K562 (cell line): ENCODE measurements around the gene FYTTD1. TPM values are rescaled to one million over a fixed set of nuclear protein-coding genes. Genes with fewer than 3 reads are reported as not detected.

ENCODE experiments used
- BMI1 ChIP-seq: fragments of 150-350 bp; IDR thresholded peaks from 2 replicates; pipeline ENCODE4 v1.6.1; 2014; ENCODE audit warnings: low read length
- CBFA2T2 ChIP-seq: fragments of 450-650 bp; conservative IDR thresholded peaks from 2 replicates; pipeline ENCODE4 v1.6.1; 2017; ENCODE audit warnings: mild to moderate bottlenecking
- CREBBP ChIP-seq: IDR thresholded peaks from one replicate; pipeline ENCODE4 v1.6.1; 2012; ENCODE audit warnings: low read depth, mild to moderate bottlenecking, control low read depth, inconsistent platforms, low read length
- ELF1 ChIP-seq: fragments of 200-800 bp; sonication (Bioruptor generic); IDR thresholded peaks from 2 replicates; pipeline ENCODE4 v1.6.1; 2016; ENCODE audit warnings: missing genetic modification characterization, missing compliant biosample characterization
- ETV1 ChIP-seq: fragments of 450-650 bp; conservative IDR thresholded peaks from 2 replicates; pipeline ENCODE4 v1.6.1; 2016; ENCODE audit warnings: missing genetic modification characterization, control low read depth, low read depth, missing compliant biosample characterization
- FOXJ2 ChIP-seq: fragments of 200-800 bp; sonication (Bioruptor generic); IDR thresholded peaks from 2 replicates; pipeline ENCODE4 v1.6.1; 2016; ENCODE audit warnings: missing genetic modification characterization, missing compliant biosample characterization
- HOMEZ ChIP-seq: fragments of 250-450 bp; sonication (Bioruptor Pico); IDR thresholded peaks from 2 replicates; pipeline ENCODE4 v1.4.0; 2020; ENCODE audit warnings: mild to moderate bottlenecking, moderate library complexity
- NFE2L1 ChIP-seq: fragments of 450-650 bp; IDR thresholded peaks from 2 replicates; pipeline ENCODE4 v1.6.1; 2016; ENCODE audit warnings: missing genetic modification characterization, low read depth, mild to moderate bottlenecking, missing compliant biosample characterization, moderate library complexity, borderline replicate concordance
- PKNOX1 ChIP-seq: fragments of 450-650 bp; IDR thresholded peaks from 2 replicates; pipeline ENCODE4 v1.6.1; 2016
- POLR2AphosphoS5 ChIP-seq: IDR thresholded peaks from 2 replicates; pipeline ENCODE4 v1.6.1; 2011; ENCODE audit warnings: mild to moderate bottlenecking, low read depth, low read length, moderate library complexity; ENCODE audit not compliant: control insufficient read depth, insufficient read depth
- SIRT6 ChIP-seq: IDR thresholded peaks from one replicate; pipeline ENCODE4 v1.6.1; 2012; ENCODE audit warnings: low read depth, mild to moderate bottlenecking, control low read depth, inconsistent platforms, low read length, moderate library complexity
- SMAD2 ChIP-seq: fragments of 150-350 bp; IDR thresholded peaks from 2 replicates; pipeline ENCODE4 v1.6.1; 2014; ENCODE audit warnings: low read depth, mild to moderate bottlenecking, low read length
- SMC3 ChIP-seq: conservative IDR thresholded peaks from 2 replicates; pipeline ENCODE4 v1.6.1; 2011; ENCODE audit warnings: low read depth, low read length, improper control_type of control experiment; ENCODE audit not compliant: insufficient read depth
- SRSF9 ChIP-seq: fragments of 200-400 bp; formaldehyde crosslinking; IDR thresholded peaks from 2 replicates; pipeline ENCODE4 v1.6.1; 2017; ENCODE audit warnings: low read depth, low read length, borderline replicate concordance
- STAT5B ChIP-seq: fragments of 250-450 bp; sonication (Bioruptor Pico); IDR thresholded peaks from 2 replicates; pipeline ENCODE4 v1.8.0; 2021; ENCODE audit warnings: mild to moderate bottlenecking, inconsistent platforms
- XRCC4 ChIP-seq: IDR thresholded peaks from one replicate; pipeline ENCODE4 v1.6.1; 2011; ENCODE audit not compliant: insufficient read depth, insufficient read length; ENCODE audit errors: extremely low read depth
- ZHX1 ChIP-seq: fragments of 150-350 bp; conservative IDR thresholded peaks from 2 replicates; pipeline ENCODE4 v1.6.1; 2014; ENCODE audit warnings: low read length
- ZNF197 ChIP-seq: fragments of 200-800 bp; sonication (Bioruptor generic); IDR thresholded peaks from 2 replicates; pipeline ENCODE4 v1.6.1; 2016; ENCODE audit warnings: low read depth, missing genetic modification characterization, missing compliant biosample characterization
- ZNF449 ChIP-seq: fragments of 250-450 bp; sonication (Bioruptor Pico); IDR thresholded peaks from 2 replicates; pipeline ENCODE4 v1.8.0; 2022; ENCODE audit warnings: moderate library complexity, mild to moderate bottlenecking, inconsistent platforms
- ZNF586 ChIP-seq: fragments of 450-650 bp; formaldehyde crosslinking; conservative IDR thresholded peaks from 2 replicates; pipeline ENCODE4 v1.4.0; 2020; ENCODE audit warnings: mild to moderate bottlenecking, moderate library complexity
- ZNF764 ChIP-seq: fragments of 250-450 bp; sonication (Bioruptor Pico); IDR thresholded peaks from 2 replicates; pipeline ENCODE4 v1.4.0; 2020; ENCODE audit warnings: low read depth, mild to moderate bottlenecking, moderate library complexity
- polyA plus RNA-seq, 8 experiments: library from polyadenylated mRNA; depleted of rRNA in 4 of 8; stranded (reverse) in 5 of 8; unstranded in 3 of 8; fragments of >200 nt; fragmentation: Nextera tagmentation in 2 of 8; fragmentation: Illumina TruSeq in 1 of 8; extraction: Ambion mirVana in 2 of 8; extraction: Trizol in 1 of 8; gene quantifications; 2 replicates each; pipeline versions ENCODE4 v1.2.1 to v1.2.3, GENCODE V29; 2011 to 2014; ENCODE audit warnings: inconsistent platforms in 1 of 8, missing spikeins in 1 of 8
- total RNA-seq, 7 experiments: library from RNA; depleted of rRNA in 6 of 7; stranded (reverse); fragments of >200 nt in 6 of 7; fragmentation: Illumina TruSeq in 2 of 7; extraction: Trizol in 2 of 7; gene quantifications; 2 replicates each; pipeline versions ENCODE4 v1.2.1 to v1.2.3, GENCODE V29; 2011 to 2021; ENCODE audit warnings: low replicate concordance in 1 of 7

Gene FYTTD1
- total and polyA plus RNA-seq, 9 of the 15 experiments (the other 6 are each of a cell fraction or from before 2014, with no cell fraction given), result 35.7 to 106 (median 76.3) TPM

DNA sequence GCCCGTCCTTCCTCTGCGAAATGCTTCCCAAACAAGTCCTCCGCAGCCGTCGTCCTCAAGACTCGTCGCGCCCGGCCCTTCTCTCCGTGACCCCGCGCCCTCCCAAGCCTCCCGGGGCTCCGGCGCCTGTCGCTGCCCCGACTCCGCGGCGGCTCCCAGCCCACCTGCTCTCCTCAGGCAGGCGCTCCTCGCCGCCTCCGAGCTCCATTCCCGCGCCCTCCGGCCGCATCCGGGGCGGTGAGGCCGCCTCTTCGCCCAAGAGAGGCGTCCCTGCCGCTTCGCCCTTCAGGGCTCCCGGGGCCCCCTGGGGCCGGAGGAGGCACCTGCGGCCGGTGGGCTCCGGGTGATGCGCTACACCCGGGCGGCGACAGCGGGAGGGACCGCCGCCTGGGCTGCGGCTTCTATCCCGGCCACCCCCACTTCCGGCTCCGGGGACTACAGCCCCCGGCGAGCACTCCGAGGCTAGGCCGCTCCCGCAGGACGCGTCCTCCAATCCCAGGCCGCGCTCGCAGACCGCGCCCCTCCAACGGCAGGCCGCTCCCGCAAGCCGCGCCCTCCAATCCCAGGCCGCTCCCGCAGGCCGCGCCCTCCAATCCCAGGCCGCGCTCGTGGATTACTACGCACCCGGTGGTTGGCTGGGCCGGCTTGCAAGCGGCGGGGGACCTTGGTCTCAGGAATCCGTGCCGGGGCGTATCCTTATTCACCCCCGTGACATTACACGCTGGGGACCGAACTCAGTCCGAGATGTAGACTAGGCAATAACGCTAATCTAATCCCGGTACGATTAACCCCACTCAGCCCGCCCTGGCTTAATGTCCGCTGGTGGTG, 13.0 kb upstream of the FYTTD1 start, which contains the start of gene RUBCN (continued):
- TF ChIP-seq HOMEZ (CRISPR knock-in tag) (no peak), PKNOX1 (no peak), ZNF197 (CRISPR knock-in tag) (no peak), BMI1 (no peak), STAT5B (CRISPR knock-in tag) (no peak), ZNF586 (CRISPR knock-in tag) (no peak), ELF1 (tag) (peak; percentile 98), ZNF449 (no peak), XRCC4 (no peak), FOXJ2 (tag) (no peak), ZNF764 (CRISPR knock-in tag) (no peak), SIRT6 (no peak), POLR2AphosphoS5 (peak; percentile 27; the same call in 1 of the 2 replicates), ETV1 (tag) (peak; percentile 79), ZHX1 (no peak), SRSF9 (no peak), SMC3 (no peak), SMAD2 (no peak), NFE2L1 (no peak), CBFA2T2 (no peak), CREBBP (no peak)
